ENCODE results near the gene MET. TPM values are rescaled to one million over a fixed set of nuclear protein-coding genes. Genes with fewer than 3 reads are reported as not detected.
"Not testable (repeated sequence)": the region's sequence is repeated elsewhere in the genome, so short reads cannot be mapped to it uniquely, and the experiment has no call there.

The MET gene
- total RNA-seq, 1 experiment from 2014 or later = 242 TPM

DNA sequence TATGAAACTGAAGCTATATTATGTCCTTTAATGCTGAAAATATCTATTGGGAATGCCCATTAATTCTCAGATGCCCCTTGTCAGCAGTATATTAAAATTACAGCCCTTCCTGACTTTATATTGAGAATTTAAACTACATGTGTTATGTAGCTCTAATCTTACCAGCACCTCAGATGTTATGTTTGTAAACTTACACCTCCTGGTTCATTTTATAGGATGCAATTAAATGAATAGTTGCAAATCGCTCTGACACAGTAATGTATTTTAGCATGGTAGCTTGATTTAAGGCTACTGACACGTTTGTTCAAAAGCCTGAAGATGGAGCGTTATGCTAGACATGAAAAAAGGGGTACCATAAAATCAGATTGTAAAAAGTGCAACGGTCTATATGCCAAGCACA is 35.0 kb upstream of the MET start:
- Mint-ChIP-seq H3K27ac (ENCODE audit: unreplicated experiment) (no peak overlapping the region), H3K27me3 (ENCODE audit: unreplicated experiment) (no peaks in the 10 kb centered on the region), H3K9me3 (ENCODE audit: low read depth, unreplicated experiment) (no peaks in the 10 kb centered on the region), H3K4me3 (ENCODE audit: low read depth, unreplicated experiment) (no peak overlapping the region), H3K36me3 (ENCODE audit: insufficient read depth, unreplicated experiment) (no peaks in the 10 kb centered on the region), H3K4me1 (ENCODE audit: low read depth, unreplicated experiment) (peaks cover 13% of the 10 kb centered on the region)
- CTCF ChIA-PET = no interaction called here
- no peak for DNase-seq
- intact Hi-C loops (cut with micrococcal nuclease; ENCODE audit: unreplicated experiment) = no loop called here
- TF ChIP-seq, protein P1, sequence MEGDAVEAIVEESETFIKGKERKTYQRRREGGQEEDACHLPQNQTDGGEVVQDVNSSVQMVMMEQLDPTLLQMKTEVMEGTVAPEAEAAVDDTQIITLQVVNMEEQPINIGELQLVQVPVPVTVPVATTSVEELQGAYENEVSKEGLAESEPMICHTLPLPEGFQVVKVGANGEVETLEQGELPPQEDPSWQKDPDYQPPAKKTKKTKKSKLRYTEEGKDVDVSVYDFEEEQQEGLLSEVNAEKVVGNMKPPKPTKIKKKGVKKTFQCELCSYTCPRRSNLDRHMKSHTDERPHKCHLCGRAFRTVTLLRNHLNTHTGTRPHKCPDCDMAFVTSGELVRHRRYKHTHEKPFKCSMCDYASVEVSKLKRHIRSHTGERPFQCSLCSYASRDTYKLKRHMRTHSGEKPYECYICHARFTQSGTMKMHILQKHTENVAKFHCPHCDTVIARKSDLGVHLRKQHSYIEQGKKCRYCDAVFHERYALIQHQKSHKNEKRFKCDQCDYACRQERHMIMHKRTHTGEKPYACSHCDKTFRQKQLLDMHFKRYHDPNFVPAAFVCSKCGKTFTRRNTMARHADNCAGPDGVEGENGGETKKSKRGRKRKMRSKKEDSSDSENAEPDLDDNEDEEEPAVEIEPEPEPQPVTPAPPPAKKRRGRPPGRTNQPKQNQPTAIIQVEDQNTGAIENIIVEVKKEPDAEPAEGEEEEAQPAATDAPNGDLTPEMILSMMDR (IDR thresholded peaks at IDR 0.05; ENCODE audit: unreplicated experiment) = no peak
- BruUV-seq (replicated peaks) = no TSS peak

DNA sequence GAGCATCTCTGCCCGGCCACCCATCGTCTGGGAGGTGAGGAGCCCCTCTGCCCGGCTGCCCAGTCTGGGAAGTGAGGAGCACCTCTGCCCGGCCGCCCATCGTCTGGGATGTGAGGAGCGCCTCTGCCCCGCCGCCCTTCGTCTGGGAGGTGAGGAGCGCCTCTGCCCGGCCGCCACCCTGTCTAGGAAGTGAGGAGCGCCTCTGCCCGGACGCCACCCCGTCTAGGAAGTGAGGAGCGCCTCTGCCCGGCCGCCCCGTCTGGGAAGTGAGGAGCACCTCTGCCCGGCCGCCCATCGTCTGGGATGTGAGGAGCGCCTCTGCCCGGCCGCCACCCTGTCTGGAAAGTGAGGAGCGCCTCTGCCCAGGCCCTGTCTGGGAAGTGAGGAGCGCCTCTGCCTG is 33.4 kb upstream of the MET start:
- DNase-seq; H3K27me3 Mint-ChIP-seq (ENCODE audit: unreplicated experiment); H3K4me1 Mint-ChIP-seq (ENCODE audit: low read depth, unreplicated experiment); intact Hi-C loops (cut with micrococcal nuclease; ENCODE audit: unreplicated experiment); H3K27ac Mint-ChIP-seq (ENCODE audit: unreplicated experiment); H3K4me3 Mint-ChIP-seq (ENCODE audit: low read depth, unreplicated experiment); H3K36me3 Mint-ChIP-seq (ENCODE audit: insufficient read depth, unreplicated experiment); BruUV-seq (replicated peaks); CTCF ChIA-PET; H3K9me3 Mint-ChIP-seq (ENCODE audit: low read depth, unreplicated experiment): not testable (repeated sequence)

DNA sequence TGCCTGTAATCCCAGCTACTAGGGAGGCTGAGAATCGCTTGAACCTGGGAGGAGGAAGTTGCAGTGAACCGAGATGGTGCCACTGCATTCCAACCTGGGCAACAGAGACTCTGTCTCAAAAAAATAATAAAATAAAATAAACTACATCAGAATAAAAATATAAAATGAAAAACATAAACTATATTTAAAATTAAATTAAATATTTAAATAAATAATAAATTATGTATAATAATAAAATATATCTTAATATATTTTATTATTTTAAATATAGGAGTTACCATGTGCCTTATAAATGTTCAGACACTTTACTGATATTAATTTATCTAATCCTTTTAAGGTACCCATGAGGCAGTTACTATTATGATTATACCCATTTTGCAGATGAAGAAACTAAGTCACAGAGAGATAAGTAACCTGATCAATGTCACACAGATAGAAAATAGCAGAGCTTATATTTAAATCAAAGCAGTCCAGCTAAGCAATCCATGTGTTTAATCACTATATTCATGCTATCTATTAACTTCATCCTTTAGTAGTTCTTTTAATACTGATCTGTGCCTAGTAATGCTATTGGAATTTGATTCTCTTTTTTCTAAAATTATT is 30.3 kb upstream of the MET start:
- CTCF ChIA-PET = no interaction called here
- H3K27ac Mint-ChIP-seq (ENCODE audit: unreplicated experiment) = no peak overlapping the region

DNA sequence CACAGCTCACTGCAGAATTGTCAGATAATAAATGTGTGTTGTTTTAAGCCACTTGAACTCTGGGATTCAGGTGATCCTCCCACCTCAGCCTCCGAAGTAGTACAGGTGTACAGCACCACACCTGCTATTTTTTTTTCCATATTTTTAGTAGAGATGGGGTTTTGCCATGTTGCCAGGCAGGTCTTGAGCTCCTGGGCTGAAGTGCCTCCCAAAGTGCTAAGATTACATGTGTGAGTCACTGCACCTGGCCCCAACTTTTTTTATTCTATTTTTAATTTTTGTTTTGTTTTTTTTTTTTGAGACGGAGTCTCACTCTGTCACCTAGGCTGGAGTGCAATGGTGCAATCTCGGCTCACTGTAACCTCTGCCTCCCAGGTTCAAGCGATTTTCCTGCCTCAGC is 28.8 kb upstream of the MET start:
- H3K27ac Mint-ChIP-seq (ENCODE audit: unreplicated experiment); H3K36me3 Mint-ChIP-seq (ENCODE audit: insufficient read depth, unreplicated experiment); H3K4me1 Mint-ChIP-seq (ENCODE audit: low read depth, unreplicated experiment); CTCF ChIA-PET; DNase-seq; H3K9me3 Mint-ChIP-seq (ENCODE audit: low read depth, unreplicated experiment); BruUV-seq (replicated peaks); H3K4me3 Mint-ChIP-seq (ENCODE audit: low read depth, unreplicated experiment); intact Hi-C loops (cut with micrococcal nuclease; ENCODE audit: unreplicated experiment); H3K27me3 Mint-ChIP-seq (ENCODE audit: unreplicated experiment): not testable (repeated sequence)

More for the DNA sequence above, 30.3 kb upstream of the MET start:
- Mint-ChIP-seq H3K4me3 (ENCODE audit: low read depth, unreplicated experiment) (no peak overlapping the region), H3K27me3 (ENCODE audit: unreplicated experiment) (no peaks in the 10 kb centered on the region), H3K36me3 (ENCODE audit: insufficient read depth, unreplicated experiment) (no peaks in the 10 kb centered on the region), H3K4me1 (ENCODE audit: low read depth, unreplicated experiment) (no peaks in the 10 kb centered on the region), H3K9me3 (ENCODE audit: low read depth, unreplicated experiment) (no peaks in the 10 kb centered on the region)
- TF ChIP-seq, protein P1 (IDR thresholded peaks at IDR 0.05; ENCODE audit: unreplicated experiment) = no peak
- intact Hi-C loops (cut with micrococcal nuclease; ENCODE audit: unreplicated experiment) = no loop called here
- DNase-seq = no peak
- BruUV-seq (replicated peaks) = no TSS peak

DNA sequence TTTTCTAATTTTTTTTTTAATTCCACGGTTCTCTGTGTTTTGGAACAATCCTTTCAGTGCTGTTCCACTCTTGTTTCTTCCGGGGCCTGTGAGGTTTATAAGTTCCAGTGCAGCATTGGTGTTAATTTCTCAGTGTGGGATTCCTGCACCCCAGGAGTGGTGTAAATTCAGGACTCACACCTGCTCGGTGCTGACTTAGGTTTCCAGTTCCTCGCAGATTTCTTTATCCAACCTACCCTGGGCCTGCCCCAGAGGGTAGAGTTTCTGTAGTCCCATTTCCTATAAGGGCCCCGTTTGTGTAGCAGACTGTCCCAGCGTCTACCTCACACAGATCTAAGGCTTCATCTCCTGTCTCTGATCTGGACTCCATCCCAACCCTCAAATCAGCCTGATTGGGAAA is 27.4 kb upstream of the MET start:
- DNase-seq = no peak
- H3K27ac Mint-ChIP-seq (ENCODE audit: unreplicated experiment) = no peak overlapping the region
- intact Hi-C loops (cut with micrococcal nuclease; ENCODE audit: unreplicated experiment) = no loop called here
- CTCF ChIA-PET = no interaction called here
- no peaks in the 10 kb centered on the region for H3K27me3 Mint-ChIP-seq (ENCODE audit: unreplicated experiment)
- no peak overlapping the region for H3K4me3 Mint-ChIP-seq (ENCODE audit: low read depth, unreplicated experiment)
- no peaks in the 10 kb centered on the region for H3K36me3 Mint-ChIP-seq (ENCODE audit: insufficient read depth, unreplicated experiment)
- TF ChIP-seq, protein P1 (IDR thresholded peaks at IDR 0.05; ENCODE audit: unreplicated experiment) = no peak
- no peaks in the 10 kb centered on the region for H3K9me3 Mint-ChIP-seq (ENCODE audit: low read depth, unreplicated experiment)
- BruUV-seq (replicated peaks) = no TSS peak
- H3K4me1 Mint-ChIP-seq (ENCODE audit: low read depth, unreplicated experiment) = no peaks in the 10 kb centered on the region

Data from Calu3 (cell line).